HCT116 (cell line): ENCODE measurements around the gene SAE1.

Source experiments
- CTCF ChIP-seq, 3 experiments: fragments of 200-600 bp in 1 of 3; sonication (generic) in 1 of 3; IDR thresholded peaks in 2 of 3; conservative IDR thresholded peaks in 1 of 3; 2 replicates each; pipeline ENCODE4 v1.5.1; 2012 to 2017; ENCODE audit warnings: low read depth in 2 of 3, low read length in 2 of 3, antibody characterized with exemption in 1 of 3, borderline replicate concordance in 1 of 3, control low read depth in 1 of 3, mild to moderate bottlenecking in 1 of 3, mixed read lengths in 1 of 3, mixed run types in 1 of 3, moderate library complexity in 1 of 3; ENCODE audit not compliant: insufficient read depth in 1 of 3
- POLR2AphosphoS5 ChIP-seq: IDR thresholded peaks from 2 replicates; pipeline ENCODE4 v1.6.1; 2011; ENCODE audit warnings: mild to moderate bottlenecking, low read depth, low read length, moderate library complexity
- ZNF274 ChIP-seq: fragments of 200-500 bp; sonication (Bioruptor generic); IDR thresholded peaks from 2 replicates; pipeline ENCODE4 v1.6.1; 2014; ENCODE audit warnings: mild to moderate bottlenecking, low read depth, low read length, inconsistent platforms

- no peak for TF ChIP-seq ZNF274
- no peak for TF ChIP-seq CTCF (IDR thresholded peaks at IDR 0.05 in 2 of 3, conservative IDR thresholded peaks at IDR 0.05 in 1 of 3; ENCODE audit: borderline replicate concordance in 1 of 3, insufficient read depth in 1 of 3, low read depth in 2 of 3, low read length in 2 of 3)
- no peak for TF ChIP-seq POLR2AphosphoS5
Observed at GRCh38 chr19:47097396-47098201, 33.0 kb upstream of the SAE1 start.
